ENCODE results near the gene EIF2A.

DNA sequence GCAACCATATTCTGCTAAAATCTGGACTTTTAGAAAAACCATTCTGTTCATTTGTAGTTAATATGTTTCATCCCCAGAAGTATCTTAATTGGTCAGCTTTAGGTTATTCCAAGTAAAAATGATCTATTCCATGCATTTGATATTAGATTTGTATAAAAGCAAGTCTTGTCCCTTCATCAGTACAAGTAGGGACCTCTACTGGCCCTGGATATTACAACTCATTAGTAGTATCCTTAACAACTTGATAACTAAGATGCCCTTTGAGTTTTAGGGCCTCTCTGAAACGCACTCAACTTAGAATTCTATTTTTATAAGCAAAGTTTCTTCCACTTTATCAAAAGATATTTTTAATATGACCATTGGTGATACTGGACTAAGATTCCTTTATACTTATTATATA, 31.3 kb downstream of the EIF2A start:
- TF ChIP-seq, protein P1, sequence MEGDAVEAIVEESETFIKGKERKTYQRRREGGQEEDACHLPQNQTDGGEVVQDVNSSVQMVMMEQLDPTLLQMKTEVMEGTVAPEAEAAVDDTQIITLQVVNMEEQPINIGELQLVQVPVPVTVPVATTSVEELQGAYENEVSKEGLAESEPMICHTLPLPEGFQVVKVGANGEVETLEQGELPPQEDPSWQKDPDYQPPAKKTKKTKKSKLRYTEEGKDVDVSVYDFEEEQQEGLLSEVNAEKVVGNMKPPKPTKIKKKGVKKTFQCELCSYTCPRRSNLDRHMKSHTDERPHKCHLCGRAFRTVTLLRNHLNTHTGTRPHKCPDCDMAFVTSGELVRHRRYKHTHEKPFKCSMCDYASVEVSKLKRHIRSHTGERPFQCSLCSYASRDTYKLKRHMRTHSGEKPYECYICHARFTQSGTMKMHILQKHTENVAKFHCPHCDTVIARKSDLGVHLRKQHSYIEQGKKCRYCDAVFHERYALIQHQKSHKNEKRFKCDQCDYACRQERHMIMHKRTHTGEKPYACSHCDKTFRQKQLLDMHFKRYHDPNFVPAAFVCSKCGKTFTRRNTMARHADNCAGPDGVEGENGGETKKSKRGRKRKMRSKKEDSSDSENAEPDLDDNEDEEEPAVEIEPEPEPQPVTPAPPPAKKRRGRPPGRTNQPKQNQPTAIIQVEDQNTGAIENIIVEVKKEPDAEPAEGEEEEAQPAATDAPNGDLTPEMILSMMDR (IDR thresholded peaks at IDR 0.05): no peak
- no peak for TF ChIP-seq POLR2A (IDR thresholded peaks at IDR 0.05)
